Activated CD4-positive, alpha-beta T cell treated with anti-CD3 and anti-CD28 coated beads, Interleukin-2, Interleukin-6, amounts not matched to agents 100 ng/mL and 50 ng/mL, durations not matched to agents 16 hours and 8 hours (primary cell): ENCODE data around the gene FMN2.

Experiments used
- DNase-seq: peaks from one replicate; pipeline ENCODE4 v3.0.0-alpha.2; 2020

FMN2 gene

GRCh38 chr1:240207073-240207709, 115.5 kb downstream of the FMN2 start:
- no peak for DNase-seq

GRCh38 chr1:240210026-240210425, 118.3 kb downstream of the FMN2 start:
- DNase-seq: no peak

DNA sequence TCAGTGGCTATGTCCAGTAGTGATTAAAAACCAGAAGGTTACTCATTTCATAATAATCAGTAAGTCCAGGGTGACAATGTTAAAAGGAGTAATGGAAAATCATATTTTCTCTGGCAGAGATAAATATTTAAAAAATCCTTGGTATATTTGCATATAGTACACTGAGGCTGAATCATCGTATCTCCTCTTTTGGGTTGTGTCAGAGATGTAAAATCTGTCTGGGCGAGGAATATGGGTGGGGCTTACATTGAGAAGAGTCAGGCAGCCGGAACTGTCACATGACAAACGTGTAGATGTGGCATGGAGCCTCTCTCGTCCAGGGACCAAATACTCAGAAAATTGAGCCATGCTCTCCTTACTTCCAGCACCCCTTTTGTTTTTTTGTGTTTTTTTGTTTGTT, 120.9 kb downstream of the FMN2 start:
- DNase-seq: no peak

DNA sequence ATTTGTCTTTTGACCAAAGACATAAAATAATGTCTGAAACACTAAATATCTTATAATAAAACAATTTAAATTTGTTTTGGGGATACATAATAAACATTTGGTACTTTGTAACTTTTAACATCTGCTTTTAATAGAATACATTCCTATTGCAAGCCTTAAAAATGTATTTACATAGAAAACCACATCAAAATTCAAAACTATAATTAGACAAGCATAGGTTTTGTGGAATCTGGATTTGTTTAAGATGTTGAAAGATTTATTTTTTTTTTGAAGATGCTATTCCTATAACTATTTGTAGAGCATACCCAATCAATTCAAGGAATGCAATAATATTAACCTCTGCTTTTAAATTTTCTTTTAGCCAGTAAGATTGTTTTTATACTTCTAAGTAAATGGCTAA, 125.7 kb downstream of the FMN2 start:
- no peak for DNase-seq

DNA sequence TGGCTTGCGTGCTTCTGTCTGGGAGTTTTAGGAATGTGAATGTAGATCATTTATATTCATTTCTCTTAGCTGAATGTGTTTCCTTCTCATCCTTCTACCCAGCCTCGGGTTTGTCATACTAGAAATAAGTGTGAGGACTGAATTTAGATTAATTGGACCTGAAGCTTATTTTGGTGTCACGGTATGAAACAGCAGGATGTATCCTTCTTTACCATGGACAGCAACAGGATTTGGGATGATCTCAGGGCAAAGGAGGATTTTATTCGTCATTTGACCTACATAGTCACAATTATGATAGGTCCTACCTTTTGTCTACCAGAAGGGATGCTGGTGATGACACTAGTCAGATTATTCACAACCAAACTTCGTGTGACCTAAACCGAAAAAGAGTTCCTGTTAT, 127.4 kb downstream of the FMN2 start:
- DNase-seq: no peak

DNA sequence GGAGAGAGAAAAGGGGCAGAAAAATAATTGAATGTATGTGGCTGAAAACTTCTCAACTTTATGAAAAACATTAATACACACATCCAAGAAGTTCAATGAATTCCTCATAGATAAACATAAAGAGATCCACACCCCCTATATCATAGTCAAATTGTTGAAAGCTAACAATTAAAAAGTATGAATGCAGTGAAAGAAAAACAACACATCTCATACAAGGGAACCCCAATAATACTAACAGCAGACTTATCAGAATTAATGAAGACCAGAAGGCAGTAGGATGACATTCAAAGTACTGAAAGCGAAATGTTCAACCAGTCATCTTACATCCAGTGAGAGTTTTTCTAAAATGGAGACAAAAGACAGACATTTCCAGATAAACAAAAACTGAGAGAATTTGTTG, 134.4 kb downstream of the FMN2 start:
- no peak for DNase-seq

DNA sequence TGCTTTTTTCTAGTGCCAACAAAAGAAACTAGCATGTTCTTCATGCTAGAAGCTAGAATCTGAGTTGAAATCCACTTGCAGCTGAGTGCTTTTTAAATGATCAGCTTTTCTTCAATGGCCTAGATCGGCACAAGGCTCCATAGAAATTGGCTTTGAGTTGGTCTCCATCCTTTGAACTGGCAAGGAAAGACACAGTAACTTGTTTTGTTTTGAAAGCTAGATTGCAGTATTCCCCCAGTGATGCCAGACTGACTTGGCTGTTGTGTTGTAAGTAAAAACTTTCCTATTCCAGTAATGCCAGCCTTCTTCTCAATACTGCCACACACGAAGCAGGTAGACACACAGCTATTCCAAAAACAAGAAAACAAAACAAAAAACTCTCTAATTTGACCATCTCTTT, 139.1 kb downstream of the FMN2 start:
- no peak for DNase-seq

DNA sequence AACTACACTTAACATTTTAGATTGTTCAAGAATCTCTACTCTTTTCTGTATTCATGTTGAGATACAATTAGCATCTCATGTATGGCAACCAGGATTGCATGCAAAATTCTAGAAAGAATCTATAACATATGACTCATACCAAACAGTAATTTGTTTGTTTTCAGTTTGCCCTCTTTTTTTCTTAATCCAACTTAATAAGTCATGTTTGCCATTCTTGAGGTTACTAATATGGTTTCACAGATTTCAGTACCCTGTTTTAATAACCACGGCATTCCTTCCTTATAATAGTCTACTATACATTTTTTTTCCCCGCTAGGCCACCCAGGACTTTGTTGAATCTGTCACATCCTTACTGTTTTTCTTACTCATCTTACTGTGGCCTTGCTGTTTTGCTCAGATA, 140.8 kb downstream of the FMN2 start:
- no peak for DNase-seq

- DNase-seq: no peak
Observed at GRCh38 chr1:240234485-240235210, 143.0 kb downstream of the FMN2 start.

- no peak for DNase-seq
Observed at GRCh38 chr1:240235521-240236288, 144.0 kb downstream of the FMN2 start.

GRCh38 chr1:240237305-240237721, 145.6 kb downstream of the FMN2 start:
- no peak for DNase-seq

DNA sequence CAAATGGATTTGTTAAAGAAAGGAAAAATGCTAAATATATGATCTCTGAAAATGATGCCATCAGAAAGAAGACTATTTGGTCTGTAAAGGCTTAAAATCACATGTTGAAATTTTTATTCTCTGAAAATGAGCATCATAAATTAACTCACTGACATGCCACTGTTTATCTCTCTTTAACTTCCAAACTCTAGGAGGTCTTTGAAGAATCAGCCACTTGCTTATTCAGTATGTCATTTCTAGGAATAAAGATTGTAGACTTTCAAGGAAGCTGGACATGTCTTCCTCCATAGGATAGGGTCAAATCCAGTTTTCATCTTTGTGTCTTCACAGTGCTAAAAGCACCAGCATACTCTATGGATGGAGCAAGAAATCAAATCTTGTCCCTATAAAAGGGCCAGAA, 147.6 kb downstream of the FMN2 start:
- DNase-seq: no peak

GRCh38 chr1:240241278-240241677, 149.6 kb downstream of the FMN2 start:
- DNase-seq: no peak

DNA sequence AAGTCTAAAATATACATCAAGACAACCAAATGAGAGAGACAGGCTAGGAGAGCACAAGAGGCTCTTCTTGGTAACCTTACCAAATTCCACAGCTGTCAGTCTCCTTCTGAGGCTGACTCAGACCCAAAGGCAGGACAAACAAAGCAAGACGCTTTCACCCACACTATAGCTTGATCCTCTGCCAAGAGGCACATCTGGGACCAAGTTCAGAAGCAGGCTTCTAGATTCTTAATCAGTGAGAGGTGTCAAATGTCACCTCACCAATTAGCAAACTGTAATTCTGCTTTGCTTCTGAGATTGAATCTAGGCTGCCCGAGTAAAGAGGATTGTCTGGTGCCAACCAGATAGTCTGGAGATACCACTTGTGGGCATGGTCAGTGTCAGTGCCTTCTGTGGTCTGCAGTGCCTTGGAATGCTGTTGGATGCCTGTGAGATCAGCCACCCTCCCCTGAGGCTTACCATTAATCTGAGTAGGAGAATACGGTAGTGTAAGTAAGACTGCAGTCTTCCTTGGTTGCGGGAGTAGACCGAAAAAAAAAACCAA, 151.0 kb downstream of the FMN2 start:
- DNase-seq: no peak

DNA sequence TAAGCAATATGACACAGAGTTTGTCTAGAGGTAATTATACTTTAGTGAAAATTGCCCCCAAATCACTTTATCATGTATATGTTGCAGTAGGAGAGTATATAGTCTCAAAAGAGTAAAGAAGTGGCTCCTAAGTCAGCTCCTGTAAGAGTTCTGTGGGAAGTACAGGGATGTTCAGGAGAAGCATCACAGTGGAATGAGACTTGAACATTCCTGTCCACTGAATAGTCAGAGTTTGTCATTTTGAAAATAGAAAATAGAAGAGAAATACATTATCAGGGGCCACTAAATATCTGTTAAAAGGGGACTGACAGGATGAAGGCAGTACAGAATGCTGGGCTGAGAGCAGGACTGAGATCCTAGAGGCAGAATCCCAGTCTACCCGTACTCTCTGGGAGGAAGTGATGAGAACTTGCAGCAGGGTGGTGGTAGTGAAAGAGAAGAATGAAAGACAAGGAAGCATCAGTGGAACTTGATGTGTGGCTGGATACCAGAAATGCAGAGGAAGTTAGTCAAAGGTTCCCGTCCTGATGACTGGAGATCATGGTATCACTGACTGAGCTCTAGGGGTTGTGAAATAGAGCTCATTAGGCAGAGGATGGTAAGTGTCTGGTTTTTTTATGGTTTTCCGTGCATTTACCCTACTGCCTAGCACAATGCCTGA, 153.4 kb downstream of the FMN2 start:
- DNase-seq: no peak

- no peak for DNase-seq
Observed at GRCh38 chr1:240245629-240246020, 153.9 kb downstream of the FMN2 start.

DNA sequence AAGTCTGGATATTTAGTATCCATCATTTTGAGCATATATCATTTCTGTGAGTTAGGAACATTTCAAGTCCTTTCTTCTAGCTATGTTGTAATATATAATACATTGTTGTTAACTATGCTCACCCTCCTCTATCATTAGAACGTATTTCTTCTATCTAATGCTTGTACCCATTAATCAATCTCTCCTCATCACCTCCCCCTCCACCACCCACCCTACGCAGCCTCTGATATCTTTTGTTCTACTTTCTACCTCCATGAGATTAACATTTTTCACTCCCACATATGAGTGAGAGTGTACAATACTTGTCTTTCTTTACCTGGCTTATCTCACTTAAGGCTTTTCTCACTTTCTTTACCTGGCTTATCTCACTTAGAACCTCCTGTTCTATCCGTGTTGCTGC, 156.2 kb downstream of the FMN2 start:
- no peak for DNase-seq

GRCh38 chr1:240254006-240254405, 162.3 kb downstream of the FMN2 start:
- no peak for DNase-seq

DNA sequence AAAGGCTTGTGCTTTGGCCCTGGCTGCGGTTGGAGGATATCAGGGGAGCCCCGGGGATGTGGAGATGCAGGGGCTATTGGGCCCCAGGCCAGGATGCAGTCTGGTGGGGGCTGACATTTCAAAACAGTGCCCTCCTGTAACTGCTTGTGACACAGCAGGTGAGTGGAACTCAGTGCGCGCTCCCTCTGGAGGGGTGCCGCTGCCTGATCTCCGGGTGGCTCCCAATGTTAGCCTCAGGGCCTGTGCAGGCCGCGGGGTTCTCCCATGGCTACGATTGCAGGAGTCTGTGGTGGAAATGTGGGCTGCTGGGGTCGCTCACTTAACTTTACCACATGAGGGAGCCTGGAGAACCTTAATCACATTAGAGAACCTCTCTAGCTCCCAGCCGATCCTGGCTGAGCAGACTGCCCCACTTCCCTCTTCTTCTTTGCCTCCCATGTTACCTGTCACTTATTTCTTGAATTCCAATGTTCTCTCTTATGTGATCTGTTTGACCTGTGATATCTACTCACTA, 163.2 kb downstream of the FMN2 start:
- DNase-seq: no peak

DNA sequence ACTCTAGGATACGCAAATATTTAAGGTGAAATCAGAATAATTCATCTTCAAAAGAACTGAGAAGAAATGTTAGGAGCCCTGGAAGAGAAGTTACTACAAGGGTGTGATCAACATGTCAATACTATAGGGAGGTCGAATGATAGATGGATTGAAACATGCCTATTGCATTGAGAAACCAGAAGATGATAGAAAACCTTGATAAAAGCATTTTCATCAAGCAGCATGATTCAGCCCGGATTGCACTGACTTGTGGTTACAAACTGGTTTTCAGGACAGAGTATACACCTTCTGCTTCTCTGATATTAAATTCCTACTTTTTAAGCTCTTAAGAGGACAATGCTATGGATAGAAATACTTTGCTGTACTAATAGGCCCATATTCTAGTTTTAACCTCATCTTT, 164.2 kb downstream of the FMN2 start:
- no peak for DNase-seq

DNA sequence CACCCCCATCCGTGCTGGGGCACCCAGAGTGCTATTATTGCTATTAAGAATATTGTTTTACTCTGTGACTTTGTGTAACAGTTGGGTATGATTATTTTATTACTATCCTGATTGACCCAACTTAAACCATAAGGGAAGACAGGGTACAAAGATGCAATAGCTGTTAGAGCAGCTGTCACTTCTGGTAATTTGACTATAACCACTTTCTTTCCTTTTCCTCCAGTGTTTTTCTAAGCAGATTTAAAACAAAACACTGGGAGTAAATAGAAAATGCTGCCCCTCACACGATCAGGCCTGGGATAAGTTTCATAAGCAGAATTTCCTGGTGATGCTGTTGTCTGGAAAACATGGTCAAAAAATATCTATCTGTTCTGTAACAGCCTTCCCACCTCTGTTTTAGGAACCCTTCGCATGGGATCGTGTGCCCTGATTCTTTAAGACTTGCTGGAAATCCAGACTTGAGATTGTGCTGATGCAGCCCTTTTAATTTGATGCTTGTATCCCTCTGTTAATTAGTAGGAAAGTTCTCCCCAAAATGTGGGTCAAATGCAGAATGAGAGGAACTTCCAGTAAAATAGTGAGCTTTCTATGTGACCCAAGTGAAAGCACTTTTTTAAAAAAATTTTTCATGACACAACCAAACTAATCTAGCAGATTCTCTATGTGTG, 165.3 kb downstream of the FMN2 start:
- DNase-seq: no peak

DNA sequence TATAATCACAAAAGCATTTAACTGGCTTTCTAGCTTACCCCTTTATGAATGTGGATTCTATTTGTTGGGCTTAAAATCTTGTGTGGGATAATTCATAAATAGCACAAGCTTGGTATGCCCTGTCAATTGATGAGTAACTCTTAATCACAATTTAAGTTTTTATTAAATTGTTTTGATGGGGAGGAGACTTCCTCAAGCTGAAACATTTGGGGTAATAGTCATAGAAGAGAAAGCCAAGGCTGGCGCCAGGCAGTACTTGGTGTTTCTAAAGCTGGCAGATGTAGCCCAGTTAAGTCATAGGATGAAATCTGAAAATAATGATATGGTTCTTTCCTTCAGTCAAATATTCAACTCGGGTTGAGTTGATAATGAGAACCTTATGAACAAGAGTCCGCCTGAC, 167.2 kb downstream of the FMN2 start:
- DNase-seq: no peak
